Liver (tissue), 9 donors: ENCODE measurements around the gene OR2S2. TPM values are rescaled to one million over a fixed set of nuclear protein-coding genes. Genes with fewer than 3 reads are reported as not detected.
A peak's percentile ranks its signal among the peaks of the same experiment; 100 is the strongest.

Experiments
- DNase-seq: peaks from one replicate; pipeline ENCODE4 v3.0.0-alpha.2; 2017; ENCODE audit warnings: low spot score
- H3K27ac ChIP-seq, 2 donors: one replicate each; pipeline ENCODE4 v1.7.0; 2013; ENCODE audit warnings: inconsistent platforms in 2 of 2, low read length in 2 of 2, control low read depth in 1 of 2, low read depth in 1 of 2, mild to moderate bottlenecking in 1 of 2
- H3K27me3 ChIP-seq, 4 donors: one replicate each; pipeline versions ENCODE4 v1.6.1 to v1.7.0; 2013; ENCODE audit warnings: low read length in 3 of 4, inconsistent platforms in 1 of 4, mild to moderate bottlenecking in 1 of 4, moderate library complexity in 1 of 4; ENCODE audit not compliant: control insufficient read depth in 4 of 4, insufficient read depth in 4 of 4
- H3K36me3 ChIP-seq, 4 donors: one replicate each; pipeline versions ENCODE4 v1.6.1 to v1.7.0; 2013; ENCODE audit warnings: low read length in 3 of 4, mild to moderate bottlenecking in 3 of 4, low read depth in 1 of 4, moderate library complexity in 1 of 4; ENCODE audit not compliant: control insufficient read depth in 4 of 4, insufficient read depth in 3 of 4
- H3K4me1 ChIP-seq, 4 donors: one replicate each; pipeline versions ENCODE4 v1.6.1 to v1.7.0; 2013; ENCODE audit warnings: low read length in 3 of 4, mild to moderate bottlenecking in 3 of 4, moderate library complexity in 1 of 4; ENCODE audit not compliant: control insufficient read depth in 4 of 4, insufficient read depth in 4 of 4
- H3K4me3 ChIP-seq, 3 donors: one replicate each; pipeline versions ENCODE4 v1.6.1 to v1.7.0; 2013; ENCODE audit warnings: low read length in 3 of 3, control low read depth in 1 of 3, low read depth in 1 of 3, mild to moderate bottlenecking in 1 of 3
- H3K9ac ChIP-seq, 2 donors: one replicate each; pipeline ENCODE4 v1.7.0; 2013; ENCODE audit warnings: low read length in 2 of 2, mild to moderate bottlenecking in 2 of 2, moderate library complexity in 2 of 2, control low read depth in 1 of 2, low read depth in 1 of 2
- H3K9me3 ChIP-seq, 4 donors: one replicate each; pipeline versions ENCODE4 v1.6.1 to v1.7.0; 2013; ENCODE audit warnings: low read length in 3 of 4; ENCODE audit not compliant: control insufficient read depth in 4 of 4
- EGR1 ChIP-seq, 2 donors: IDR thresholded peaks; 2 replicates each; pipeline ENCODE4 v1.6.1; 2016 to 2018; ENCODE audit warnings: antibody characterized with exemption in 2 of 2, low read depth in 2 of 2
- FOXA1 ChIP-seq: IDR thresholded peaks from 2 replicates; pipeline ENCODE4 v1.6.1; 2016; ENCODE audit warnings: antibody characterized with exemption
- FOXA2 ChIP-seq: IDR thresholded peaks from 2 replicates; pipeline ENCODE4 v1.6.1; 2016; ENCODE audit warnings: antibody characterized with exemption
- GABPA ChIP-seq, 2 donors: IDR thresholded peaks in 1 of 2; conservative IDR thresholded peaks in 1 of 2; 2 replicates each; pipeline ENCODE4 v1.6.1; 2016; ENCODE audit warnings: antibody characterized with exemption in 2 of 2, mild to moderate bottlenecking in 1 of 2, moderate library complexity in 1 of 2
- HNF4A ChIP-seq, 2 donors: conservative IDR thresholded peaks; 2 replicates each; pipeline ENCODE4 v1.6.1; 2016; ENCODE audit warnings: antibody characterized with exemption in 2 of 2, mild to moderate bottlenecking in 2 of 2
- HNF4G ChIP-seq: IDR thresholded peaks from 2 replicates; pipeline ENCODE4 v1.6.1; 2016; ENCODE audit warnings: antibody characterized with exemption
- JUND ChIP-seq, 2 donors: IDR thresholded peaks; 2 replicates each; pipeline ENCODE4 v1.6.1; 2016; ENCODE audit warnings: antibody characterized with exemption in 2 of 2
- NR2F2 ChIP-seq: IDR thresholded peaks from 2 replicates; pipeline ENCODE4 v1.6.1; 2016; ENCODE audit warnings: antibody characterized with exemption
- RAD21 ChIP-seq, 2 donors: IDR thresholded peaks; 2 replicates each; pipeline ENCODE4 v1.6.1; 2016; ENCODE audit warnings: antibody characterized with exemption in 2 of 2, mild to moderate bottlenecking in 2 of 2
- RXRA ChIP-seq, 2 donors: IDR thresholded peaks; 2 replicates each; pipeline ENCODE4 v1.6.1; 2017 to 2018; ENCODE audit warnings: antibody characterized with exemption in 2 of 2, mild to moderate bottlenecking in 1 of 2
- SP1 ChIP-seq: IDR thresholded peaks from 2 replicates; pipeline ENCODE4 v1.6.1; 2018; ENCODE audit warnings: antibody characterized with exemption, mild to moderate bottlenecking
- TAF1 ChIP-seq: conservative IDR thresholded peaks from 2 replicates; pipeline ENCODE4 v1.6.1; 2016; ENCODE audit warnings: antibody characterized with exemption, mild to moderate bottlenecking
- YY1 ChIP-seq: IDR thresholded peaks from 2 replicates; pipeline ENCODE4 v1.6.1; 2016; ENCODE audit warnings: antibody characterized with exemption, mild to moderate bottlenecking
- WGBS: extraction: QIAGEN DNeasy Blood & Tissue Kit; methylation state at CpG from one replicate; pipeline ENCODE4 v1.1.7; 2013; 5-methylcytosine and 5-hydroxymethylcytosine counted together
- polyA plus RNA-seq, 2 donors: library from polyadenylated mRNA; stranded (reverse) in 1 of 2; unstranded in 1 of 2; fragments of 200-250 nt in 1 of 2; fragments of >200 nt in 1 of 2; fragmentation: Nextera tagmentation in 1 of 2; extraction: Ambion mirVana in 1 of 2; gene quantifications; one replicate each; pipeline versions ENCODE4 v1.2.1 to v1.2.3, GENCODE V29; 2013 to 2015
- total RNA-seq, 2 donors: library from RNA; depleted of rRNA; stranded (reverse); fragments of >200 nt; gene quantifications; one replicate each; pipeline ENCODE4 v1.2.3, GENCODE V29; 2014
- TF ChIP-seq, protein P1 (sequence below): fragments of 150-350 bp; IDR thresholded peaks from 2 replicates; pipeline ENCODE4 v1.5.1; 2017; ENCODE audit warnings: improper control_type of control experiment, low read depth, low read length; ENCODE audit not compliant: missing input control
- TF ChIP-seq, protein P2 (sequence below): IDR thresholded peaks from 2 replicates; pipeline ENCODE4 v1.6.1; 2016; ENCODE audit warnings: antibody characterized with exemption
- TF ChIP-seq, protein P3 (sequence below): IDR thresholded peaks from 2 replicates; pipeline ENCODE4 v1.6.1; 2016; ENCODE audit warnings: antibody characterized with exemption, mild to moderate bottlenecking
- TF ChIP-seq, protein P4 (sequence below): IDR thresholded peaks from 2 replicates; pipeline ENCODE4 v1.6.1; 2016; ENCODE audit warnings: antibody characterized with exemption
- TF ChIP-seq, protein P5 (sequence below): IDR thresholded peaks from 2 replicates; pipeline ENCODE4 v1.6.1; 2016; ENCODE audit warnings: antibody characterized with exemption
- donor health status: healthy.
- donor health status: healthy.
- donor health status: healthy.
- donor health status: healthy.
- donor health status: healthy.

The OR2S2 gene
- total and polyA plus RNA-seq, 4 donors, result not detected

DNA sequence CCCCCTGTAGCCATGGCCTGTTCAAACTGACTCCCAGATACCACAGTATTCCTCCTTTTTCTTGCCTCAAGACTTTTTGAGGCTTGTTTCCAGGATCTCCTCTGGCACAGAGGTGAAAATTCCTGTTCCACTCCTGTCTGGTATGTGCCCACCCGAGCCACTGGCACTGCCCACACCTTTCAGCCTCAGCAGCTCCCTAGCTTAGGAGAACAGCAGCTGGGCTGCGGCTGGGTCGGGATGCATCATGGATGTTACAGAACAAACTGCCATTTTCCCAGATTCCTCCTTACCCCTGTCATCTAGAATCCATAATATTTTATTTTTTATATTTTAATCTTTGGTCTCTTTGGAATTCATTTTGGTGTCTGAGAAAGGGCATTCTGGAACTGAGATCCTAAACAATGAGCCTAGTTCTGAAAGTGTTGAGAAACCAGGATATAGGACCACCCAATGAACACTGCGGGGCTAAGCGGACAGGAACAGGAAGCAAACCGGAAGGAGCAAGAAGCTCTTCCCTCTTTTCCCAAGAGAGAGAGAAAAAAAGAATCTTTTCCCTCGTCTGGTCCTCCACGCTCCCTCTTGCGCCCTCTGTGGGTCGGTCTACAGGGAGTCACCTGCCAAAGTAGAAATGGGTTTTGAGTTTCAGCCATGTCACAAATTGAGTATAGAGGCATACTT is 12.5 kb downstream of the OR2S2 start:
- Histone ChIP-seq H3K27ac (no peak overlapping the region), H3K9me3 (no peaks in the 10 kb centered on the region), H3K9ac (no peak overlapping the region), H3K4me3 (peak overlapping the region in 2 of 3 donors; percentile 4 to 40), H3K36me3 (no peaks in the 10 kb centered on the region), H3K4me1 (peaks cover 0 to 9% (median 4%) of the 10 kb centered on the region in 4 donors), H3K27me3 (no peaks in the 10 kb centered on the region)
- peak; percentile 73 for DNase-seq
- TF ChIP-seq, protein P1, sequence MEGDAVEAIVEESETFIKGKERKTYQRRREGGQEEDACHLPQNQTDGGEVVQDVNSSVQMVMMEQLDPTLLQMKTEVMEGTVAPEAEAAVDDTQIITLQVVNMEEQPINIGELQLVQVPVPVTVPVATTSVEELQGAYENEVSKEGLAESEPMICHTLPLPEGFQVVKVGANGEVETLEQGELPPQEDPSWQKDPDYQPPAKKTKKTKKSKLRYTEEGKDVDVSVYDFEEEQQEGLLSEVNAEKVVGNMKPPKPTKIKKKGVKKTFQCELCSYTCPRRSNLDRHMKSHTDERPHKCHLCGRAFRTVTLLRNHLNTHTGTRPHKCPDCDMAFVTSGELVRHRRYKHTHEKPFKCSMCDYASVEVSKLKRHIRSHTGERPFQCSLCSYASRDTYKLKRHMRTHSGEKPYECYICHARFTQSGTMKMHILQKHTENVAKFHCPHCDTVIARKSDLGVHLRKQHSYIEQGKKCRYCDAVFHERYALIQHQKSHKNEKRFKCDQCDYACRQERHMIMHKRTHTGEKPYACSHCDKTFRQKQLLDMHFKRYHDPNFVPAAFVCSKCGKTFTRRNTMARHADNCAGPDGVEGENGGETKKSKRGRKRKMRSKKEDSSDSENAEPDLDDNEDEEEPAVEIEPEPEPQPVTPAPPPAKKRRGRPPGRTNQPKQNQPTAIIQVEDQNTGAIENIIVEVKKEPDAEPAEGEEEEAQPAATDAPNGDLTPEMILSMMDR, result peak; percentile 86
- peak; percentile 49 for TF ChIP-seq NR2F2
- peak; percentile 54 for TF ChIP-seq YY1
- TF ChIP-seq EGR1 (IDR thresholded peaks at IDR 0.05; ENCODE audit: low read depth in 2 of 2), result peak in 1 of 2 donors; percentile 71
- TF ChIP-seq HNF4A (conservative IDR thresholded peaks at IDR 0.05), result peak; percentile 11 to 52
- TF ChIP-seq RAD21 (IDR thresholded peaks at IDR 0.05), result peak; percentile 93 to 94
- TF ChIP-seq RXRA (IDR thresholded peaks at IDR 0.05), result peak; percentile 40 to 43
- TF ChIP-seq GABPA (IDR thresholded peaks at IDR 0.05 in 1 of 2, conservative IDR thresholded peaks at IDR 0.05 in 1 of 2), result peak; percentile 75 to 87
- no peak for TF ChIP-seq FOXA1
- TF ChIP-seq SP1, result peak; percentile 36
- TF ChIP-seq, protein P2, sequence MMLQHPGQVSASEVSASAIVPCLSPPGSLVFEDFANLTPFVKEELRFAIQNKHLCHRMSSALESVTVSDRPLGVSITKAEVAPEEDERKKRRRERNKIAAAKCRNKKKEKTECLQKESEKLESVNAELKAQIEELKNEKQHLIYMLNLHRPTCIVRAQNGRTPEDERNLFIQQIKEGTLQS, result no peak
- TF ChIP-seq, protein P3, sequence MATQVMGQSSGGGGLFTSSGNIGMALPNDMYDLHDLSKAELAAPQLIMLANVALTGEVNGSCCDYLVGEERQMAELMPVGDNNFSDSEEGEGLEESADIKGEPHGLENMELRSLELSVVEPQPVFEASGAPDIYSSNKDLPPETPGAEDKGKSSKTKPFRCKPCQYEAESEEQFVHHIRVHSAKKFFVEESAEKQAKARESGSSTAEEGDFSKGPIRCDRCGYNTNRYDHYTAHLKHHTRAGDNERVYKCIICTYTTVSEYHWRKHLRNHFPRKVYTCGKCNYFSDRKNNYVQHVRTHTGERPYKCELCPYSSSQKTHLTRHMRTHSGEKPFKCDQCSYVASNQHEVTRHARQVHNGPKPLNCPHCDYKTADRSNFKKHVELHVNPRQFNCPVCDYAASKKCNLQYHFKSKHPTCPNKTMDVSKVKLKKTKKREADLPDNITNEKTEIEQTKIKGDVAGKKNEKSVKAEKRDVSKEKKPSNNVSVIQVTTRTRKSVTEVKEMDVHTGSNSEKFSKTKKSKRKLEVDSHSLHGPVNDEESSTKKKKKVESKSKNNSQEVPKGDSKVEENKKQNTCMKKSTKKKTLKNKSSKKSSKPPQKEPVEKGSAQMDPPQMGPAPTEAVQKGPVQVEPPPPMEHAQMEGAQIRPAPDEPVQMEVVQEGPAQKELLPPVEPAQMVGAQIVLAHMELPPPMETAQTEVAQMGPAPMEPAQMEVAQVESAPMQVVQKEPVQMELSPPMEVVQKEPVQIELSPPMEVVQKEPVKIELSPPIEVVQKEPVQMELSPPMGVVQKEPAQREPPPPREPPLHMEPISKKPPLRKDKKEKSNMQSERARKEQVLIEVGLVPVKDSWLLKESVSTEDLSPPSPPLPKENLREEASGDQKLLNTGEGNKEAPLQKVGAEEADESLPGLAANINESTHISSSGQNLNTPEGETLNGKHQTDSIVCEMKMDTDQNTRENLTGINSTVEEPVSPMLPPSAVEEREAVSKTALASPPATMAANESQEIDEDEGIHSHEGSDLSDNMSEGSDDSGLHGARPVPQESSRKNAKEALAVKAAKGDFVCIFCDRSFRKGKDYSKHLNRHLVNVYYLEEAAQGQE, result no peak
- no peak for TF ChIP-seq TAF1
- TF ChIP-seq, protein P4, sequence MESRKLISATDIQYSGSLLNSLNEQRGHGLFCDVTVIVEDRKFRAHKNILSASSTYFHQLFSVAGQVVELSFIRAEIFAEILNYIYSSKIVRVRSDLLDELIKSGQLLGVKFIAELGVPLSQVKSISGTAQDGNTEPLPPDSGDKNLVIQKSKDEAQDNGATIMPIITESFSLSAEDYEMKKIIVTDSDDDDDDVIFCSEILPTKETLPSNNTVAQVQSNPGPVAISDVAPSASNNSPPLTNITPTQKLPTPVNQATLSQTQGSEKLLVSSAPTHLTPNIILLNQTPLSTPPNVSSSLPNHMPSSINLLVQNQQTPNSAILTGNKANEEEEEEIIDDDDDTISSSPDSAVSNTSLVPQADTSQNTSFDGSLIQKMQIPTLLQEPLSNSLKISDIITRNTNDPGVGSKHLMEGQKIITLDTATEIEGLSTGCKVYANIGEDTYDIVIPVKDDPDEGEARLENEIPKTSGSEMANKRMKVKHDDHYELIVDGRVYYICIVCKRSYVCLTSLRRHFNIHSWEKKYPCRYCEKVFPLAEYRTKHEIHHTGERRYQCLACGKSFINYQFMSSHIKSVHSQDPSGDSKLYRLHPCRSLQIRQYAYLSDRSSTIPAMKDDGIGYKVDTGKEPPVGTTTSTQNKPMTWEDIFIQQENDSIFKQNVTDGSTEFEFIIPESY, result no peak
- TF ChIP-seq JUND (IDR thresholded peaks at IDR 0.05), result no peak
- TF ChIP-seq FOXA2, result no peak
- TF ChIP-seq, protein P5, sequence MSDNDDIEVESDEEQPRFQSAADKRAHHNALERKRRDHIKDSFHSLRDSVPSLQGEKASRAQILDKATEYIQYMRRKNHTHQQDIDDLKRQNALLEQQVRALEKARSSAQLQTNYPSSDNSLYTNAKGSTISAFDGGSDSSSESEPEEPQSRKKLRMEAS, result peak; percentile 63
- peak; percentile 10 for TF ChIP-seq HNF4G
- WGBS, result 29% methylated on average over 10 of the region's 10 CpGs
